DND-41 (cell line): ENCODE data around the gene KATNIP.
A peak's percentile ranks its signal among the peaks of the same experiment; 100 is the strongest.

Experiments used
- ATAC-seq: fragments of 200-7000 bp; cut with Tn5 transposase; 3 replicates; pipeline ENCODE4 v1.9.1; 2021; ENCODE audit warnings: low read depth; ENCODE audit not compliant: insufficient read depth
- DNase-seq: peaks from one replicate; pipeline ENCODE4 v3.0.0-alpha.2; 2020
- H2AFZ ChIP-seq: 2 replicates; pipeline ENCODE4 v1.6.0; 2012; ENCODE audit warnings: low read depth, low read length
- H3K27ac ChIP-seq: 2 replicates; pipeline ENCODE4 v1.5.1; 2012; ENCODE audit warnings: low read length, inconsistent platforms
- H3K27me3 ChIP-seq: fragments of 200-600 bp; sonication (generic); 2 replicates; pipeline ENCODE4 v1.6.0; 2012; ENCODE audit warnings: low read length, mild to moderate bottlenecking, inconsistent platforms; ENCODE audit not compliant: insufficient read depth, poor library complexity
- H3K36me3 ChIP-seq: 2 replicates; pipeline ENCODE4 v1.5.1; 2012; ENCODE audit warnings: low read length, inconsistent platforms; ENCODE audit not compliant: insufficient read depth
- H3K4me1 ChIP-seq: 2 replicates; pipeline ENCODE4 v1.5.1; 2012; ENCODE audit warnings: mild to moderate bottlenecking, low read length; ENCODE audit not compliant: insufficient read depth
- H3K4me2 ChIP-seq: 2 replicates; pipeline ENCODE4 v1.6.0; 2012; ENCODE audit warnings: mild to moderate bottlenecking, moderate library complexity, low read length, inconsistent platforms; ENCODE audit not compliant: insufficient read depth
- H3K4me3 ChIP-seq, 2 experiments: fragments of 200-600 bp in 1 of 2; shearing (Covaris generic) in 1 of 2; 2 replicates each; pipeline ENCODE4 v1.5.1; 2012 to 2016; ENCODE audit warnings: inconsistent platforms in 2 of 2, low read length in 2 of 2, mild to moderate bottlenecking in 2 of 2, low read depth in 1 of 2, moderate library complexity in 1 of 2
- H3K79me2 ChIP-seq: 2 replicates; pipeline ENCODE4 v1.6.0; 2012; ENCODE audit warnings: low read length, inconsistent platforms; ENCODE audit not compliant: insufficient read depth
- H3K9ac ChIP-seq: 2 replicates; pipeline ENCODE4 v1.6.0; 2012; ENCODE audit warnings: low read depth, mild to moderate bottlenecking, inconsistent platforms, low read length, moderate library complexity
- H3K9me3 ChIP-seq: 2 replicates; pipeline ENCODE4 v1.5.1; 2012; ENCODE audit warnings: low read length, moderate library complexity, mild to moderate bottlenecking, inconsistent platforms; ENCODE audit not compliant: insufficient read depth, severe bottlenecking
- H4K20me1 ChIP-seq: 2 replicates; pipeline ENCODE4 v1.6.0; 2012; ENCODE audit warnings: low read length; ENCODE audit not compliant: insufficient read depth
- EZH2 ChIP-seq: IDR thresholded peaks from 3 replicates; pipeline ENCODE4 v1.6.1; 2012; ENCODE audit warnings: borderline replicate concordance, low read depth, mild to moderate bottlenecking, moderate library complexity, low read length, inconsistent platforms; ENCODE audit not compliant: severe bottlenecking
- TF ChIP-seq, protein P1 (sequence below): IDR thresholded peaks from 2 replicates; pipeline ENCODE4 v1.5.1; 2012; ENCODE audit warnings: borderline replicate concordance, low read length, moderate library complexity, mild to moderate bottlenecking; ENCODE audit not compliant: poor library complexity, severe bottlenecking; ENCODE audit errors: extremely low read depth

Gene KATNIP

DNA sequence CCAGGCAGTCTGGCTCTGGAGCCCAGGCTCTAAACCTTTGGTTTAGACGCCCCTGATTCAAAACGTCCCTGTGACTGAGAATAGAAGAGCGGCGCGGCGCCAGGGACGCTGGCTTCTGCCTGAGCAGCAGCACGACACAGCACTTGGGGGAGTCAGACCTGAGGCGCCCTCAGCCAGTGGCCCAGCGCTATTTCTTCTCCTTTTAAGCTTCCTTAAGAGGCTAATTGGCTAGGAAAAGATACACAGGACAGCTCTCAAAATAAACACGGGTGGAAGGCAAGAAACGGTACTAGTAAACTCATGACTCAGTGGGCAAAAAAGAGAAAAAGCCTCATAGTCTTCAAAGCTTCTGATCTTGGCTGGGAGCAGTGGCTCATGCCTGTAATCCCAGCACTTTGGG, 35.1 kb upstream of the KATNIP start:
- H2AFZ ChIP-seq, result no peak overlapping the region
- H3K4me3 ChIP-seq, result no peak overlapping the region
- H3K4me1 ChIP-seq, result no peaks in the 10 kb centered on the region
- H3K27ac ChIP-seq, result no peak overlapping the region
- DNase-seq, result no peak
- no peaks in the 10 kb centered on the region for H3K9me3 ChIP-seq
- no peak overlapping the region for H3K4me2 ChIP-seq
- no peak overlapping the region for H3K9ac ChIP-seq
- no peaks in the 10 kb centered on the region for H3K27me3 ChIP-seq
- no peaks in the 10 kb centered on the region for H3K79me2 ChIP-seq
- peaks cover 10% of the 10 kb centered on the region; the same call in 1 of the 2 replicates for H4K20me1 ChIP-seq
- TF ChIP-seq, protein P1, sequence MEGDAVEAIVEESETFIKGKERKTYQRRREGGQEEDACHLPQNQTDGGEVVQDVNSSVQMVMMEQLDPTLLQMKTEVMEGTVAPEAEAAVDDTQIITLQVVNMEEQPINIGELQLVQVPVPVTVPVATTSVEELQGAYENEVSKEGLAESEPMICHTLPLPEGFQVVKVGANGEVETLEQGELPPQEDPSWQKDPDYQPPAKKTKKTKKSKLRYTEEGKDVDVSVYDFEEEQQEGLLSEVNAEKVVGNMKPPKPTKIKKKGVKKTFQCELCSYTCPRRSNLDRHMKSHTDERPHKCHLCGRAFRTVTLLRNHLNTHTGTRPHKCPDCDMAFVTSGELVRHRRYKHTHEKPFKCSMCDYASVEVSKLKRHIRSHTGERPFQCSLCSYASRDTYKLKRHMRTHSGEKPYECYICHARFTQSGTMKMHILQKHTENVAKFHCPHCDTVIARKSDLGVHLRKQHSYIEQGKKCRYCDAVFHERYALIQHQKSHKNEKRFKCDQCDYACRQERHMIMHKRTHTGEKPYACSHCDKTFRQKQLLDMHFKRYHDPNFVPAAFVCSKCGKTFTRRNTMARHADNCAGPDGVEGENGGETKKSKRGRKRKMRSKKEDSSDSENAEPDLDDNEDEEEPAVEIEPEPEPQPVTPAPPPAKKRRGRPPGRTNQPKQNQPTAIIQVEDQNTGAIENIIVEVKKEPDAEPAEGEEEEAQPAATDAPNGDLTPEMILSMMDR, result no peak
- no peak for ATAC-seq
- H3K36me3 ChIP-seq, result peaks cover 69% of the 10 kb centered on the region

DNA sequence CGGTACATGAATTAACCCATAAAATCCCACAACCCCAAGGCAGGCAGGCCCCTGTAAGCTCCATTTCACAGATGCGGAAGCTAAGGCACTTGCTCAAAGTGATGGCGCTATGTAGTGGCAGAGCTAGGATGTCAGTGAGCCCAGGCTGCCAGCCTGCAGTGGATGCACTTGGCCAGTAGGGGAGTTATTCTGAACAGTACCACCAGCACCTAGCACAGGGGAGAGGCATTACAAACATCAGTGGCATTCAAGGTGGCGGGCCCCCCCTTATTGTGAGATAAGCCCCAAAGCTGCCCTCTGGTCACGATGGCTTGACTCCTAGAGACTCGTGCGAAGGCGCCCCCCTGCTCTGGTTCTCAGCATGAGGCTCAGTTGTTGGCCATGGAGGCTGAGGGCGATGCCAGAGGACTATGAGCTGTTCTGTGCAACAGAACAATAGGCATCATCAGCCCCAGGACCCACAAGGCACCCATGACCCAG, 34.0 kb upstream of the KATNIP start:
- Histone ChIP-seq H3K4me2 (no peak overlapping the region), H3K9ac (no peak overlapping the region), H2AFZ (no peak overlapping the region), H3K27ac (no peak overlapping the region), H3K79me2 (no peaks in the 10 kb centered on the region), H3K4me3 (no peak overlapping the region), H3K27me3 (no peaks in the 10 kb centered on the region), H4K20me1 (peaks cover 10% of the 10 kb centered on the region; the same call in 1 of the 2 replicates), H3K4me1 (no peaks in the 10 kb centered on the region), H3K36me3 (peaks cover 62% of the 10 kb centered on the region), H3K9me3 (no peaks in the 10 kb centered on the region)
- DNase-seq (peak; percentile 45), ATAC-seq (peak; percentile 84)
- TF ChIP-seq EZH2, result no peak
- TF ChIP-seq, protein P1, result peak; percentile 79

DNA sequence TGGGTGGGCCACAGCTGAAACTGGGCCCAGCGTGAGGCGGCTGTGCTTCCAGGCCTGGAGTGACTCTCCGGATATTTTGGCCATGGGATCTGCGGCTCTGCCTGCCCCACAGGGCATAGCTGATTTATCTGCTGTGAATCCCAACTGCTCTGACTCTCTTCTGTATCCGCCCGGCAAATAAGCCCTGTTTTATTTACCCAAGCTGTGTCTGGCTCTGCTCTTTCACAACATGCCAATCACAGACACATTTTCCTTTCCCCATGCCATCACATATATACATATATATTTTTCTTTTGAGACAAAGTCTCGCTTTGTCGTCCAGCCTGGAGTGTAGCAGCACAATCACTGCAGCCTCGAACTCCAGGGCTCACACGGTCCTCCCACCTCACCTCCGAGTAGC, 33.6 kb upstream of the KATNIP start:
- Histone ChIP-seq H2AFZ (no peak overlapping the region), H3K4me1 (no peaks in the 10 kb centered on the region), H3K79me2 (no peaks in the 10 kb centered on the region), H4K20me1 (peaks cover 10% of the 10 kb centered on the region; the same call in 1 of the 2 replicates), H3K9ac (no peak overlapping the region), H3K4me3 (no peak overlapping the region), H3K4me2 (no peak overlapping the region), H3K27me3 (no peaks in the 10 kb centered on the region), H3K36me3 (peaks cover 60% of the 10 kb centered on the region), H3K9me3 (no peaks in the 10 kb centered on the region), H3K27ac (no peak overlapping the region)
- TF ChIP-seq, protein P1, result no peak
- TF ChIP-seq EZH2, result no peak
- DNase-seq (no peak), ATAC-seq (no peak)

DNA sequence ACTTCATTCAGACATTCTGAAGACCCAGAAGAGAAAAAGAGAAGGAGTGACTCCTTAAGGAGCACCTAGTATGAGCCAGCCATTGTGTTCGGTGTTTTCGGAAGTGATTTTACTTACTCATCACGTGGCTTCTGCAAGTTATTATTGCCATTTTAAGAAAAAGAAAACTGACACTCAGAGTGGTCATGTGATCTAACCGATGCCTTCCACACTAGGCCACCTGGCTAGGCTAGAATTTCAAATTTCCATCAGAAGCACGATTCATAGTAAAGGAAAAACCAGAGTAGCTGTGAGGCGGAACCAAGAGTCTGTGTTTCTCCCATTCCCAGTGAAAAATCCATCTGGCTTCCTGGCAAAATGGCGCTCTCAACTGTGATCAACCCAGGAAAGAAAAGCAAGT, 32.3 kb upstream of the KATNIP start:
- no peaks in the 10 kb centered on the region for H3K4me1 ChIP-seq
- no peaks in the 10 kb centered on the region for H3K79me2 ChIP-seq
- TF ChIP-seq EZH2, result no peak
- TF ChIP-seq, protein P1, result no peak
- no peak for ATAC-seq
- DNase-seq, result no peak
- H4K20me1 ChIP-seq, result peaks cover 10% of the 10 kb centered on the region; the same call in 1 of the 2 replicates
- H3K9me3 ChIP-seq, result no peaks in the 10 kb centered on the region
- H3K27me3 ChIP-seq, result no peaks in the 10 kb centered on the region
- no peak overlapping the region for H2AFZ ChIP-seq
- H3K27ac ChIP-seq, result no peak overlapping the region
- H3K36me3 ChIP-seq, result peaks cover 51% of the 10 kb centered on the region
- no peak overlapping the region for H3K4me3 ChIP-seq
- H3K4me2 ChIP-seq, result no peak overlapping the region
- H3K9ac ChIP-seq, result no peak overlapping the region
